RPMI7951 (cell line): ENCODE data around the gene TBL3. TPM values are rescaled to one million over a fixed set of nuclear protein-coding genes. Genes with fewer than 3 reads are reported as not detected.

Experiments used
- DNase-seq: peaks from one replicate; pipeline ENCODE4 v3.0.0-alpha.2; 2012; ENCODE audit warnings: low read depth
- total RNA-seq: library from RNA; depleted of rRNA; stranded (reverse); fragments of >200 nt; shearing (Covaris generic); gene quantifications from 2 replicates; pipeline ENCODE4 v1.2.3, GENCODE V29; 2014

Gene TBL3
- total RNA-seq, 1 experiment from 2014 or later: 28.8 TPM

DNA sequence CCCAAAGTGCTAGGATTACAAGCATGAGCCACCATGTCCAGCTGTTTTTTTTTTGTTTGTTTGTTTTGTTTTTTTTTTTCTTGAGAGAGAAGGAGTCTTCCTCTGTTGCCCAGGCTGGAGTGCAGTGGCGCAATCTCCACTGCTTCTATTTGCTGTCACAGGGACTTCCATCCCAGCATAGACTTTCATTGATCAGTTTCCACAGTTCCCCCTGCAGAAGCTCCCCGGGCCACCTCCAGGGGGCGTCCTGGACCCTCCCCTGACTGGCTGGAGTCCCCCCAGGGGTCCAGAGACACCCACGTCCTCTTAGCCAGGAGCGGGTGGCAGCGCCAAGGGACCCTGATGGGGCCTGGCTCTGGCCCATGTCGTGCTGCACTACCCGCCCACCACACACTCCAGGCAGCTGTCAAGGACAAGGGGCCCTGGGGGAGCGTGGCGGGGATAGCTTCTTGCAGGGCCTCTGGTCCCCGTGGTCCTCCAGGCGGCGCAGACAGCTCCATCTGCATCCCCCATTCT, 44.6 kb downstream of the TBL3 start:
- no peak for DNase-seq

DNA sequence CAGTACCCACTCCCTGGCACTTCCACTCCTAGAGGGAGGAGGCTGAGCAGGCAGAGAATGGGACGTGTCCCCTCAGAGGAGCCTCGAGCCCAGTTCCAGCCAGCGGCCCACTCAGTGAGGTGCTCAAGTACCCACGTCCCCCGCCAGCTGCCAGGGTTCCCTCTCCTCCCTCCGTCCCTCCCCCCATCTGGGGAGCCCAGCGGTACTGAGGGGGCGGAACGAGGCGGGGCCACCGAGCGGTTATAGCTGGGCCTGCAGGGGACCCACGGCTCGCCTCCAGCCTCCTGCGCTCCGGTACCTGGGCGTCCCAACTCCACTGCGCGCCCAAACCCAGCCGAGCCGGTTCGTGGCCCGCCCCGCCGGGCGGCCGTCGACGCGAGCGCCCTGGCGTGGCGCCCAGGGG, 47.7 kb downstream of the TBL3 start, which contains the start of gene NPW:
Gene NPW (plus strand): TSS at position 268 of the 403 bp plus-strand sequence.
- DNase-seq: no peak

GRCh38 chr16:2019921-2020831, 48.3 kb downstream of the TBL3 start:
- DNase-seq: no peak

DNA sequence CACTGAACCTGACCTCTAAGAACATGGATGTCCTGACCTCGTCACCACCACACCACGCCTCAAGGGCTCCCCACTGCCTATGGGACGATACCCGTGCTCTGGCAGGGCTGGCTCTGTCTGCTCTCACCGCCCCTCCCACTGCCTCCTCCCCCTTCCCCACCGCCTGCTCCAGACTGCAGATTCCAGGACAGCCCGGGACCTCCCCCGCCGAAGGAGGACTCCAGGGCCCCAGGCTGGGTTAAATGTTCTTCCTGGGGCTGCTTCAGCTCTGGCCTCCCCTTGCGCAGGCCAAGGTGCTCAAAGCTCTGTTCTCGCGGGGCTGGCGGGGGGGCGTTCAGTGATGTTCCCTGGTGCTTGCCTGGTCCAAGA, 50.9 kb downstream of the TBL3 start:
- peak; percentile 73 for DNase-seq

DNA sequence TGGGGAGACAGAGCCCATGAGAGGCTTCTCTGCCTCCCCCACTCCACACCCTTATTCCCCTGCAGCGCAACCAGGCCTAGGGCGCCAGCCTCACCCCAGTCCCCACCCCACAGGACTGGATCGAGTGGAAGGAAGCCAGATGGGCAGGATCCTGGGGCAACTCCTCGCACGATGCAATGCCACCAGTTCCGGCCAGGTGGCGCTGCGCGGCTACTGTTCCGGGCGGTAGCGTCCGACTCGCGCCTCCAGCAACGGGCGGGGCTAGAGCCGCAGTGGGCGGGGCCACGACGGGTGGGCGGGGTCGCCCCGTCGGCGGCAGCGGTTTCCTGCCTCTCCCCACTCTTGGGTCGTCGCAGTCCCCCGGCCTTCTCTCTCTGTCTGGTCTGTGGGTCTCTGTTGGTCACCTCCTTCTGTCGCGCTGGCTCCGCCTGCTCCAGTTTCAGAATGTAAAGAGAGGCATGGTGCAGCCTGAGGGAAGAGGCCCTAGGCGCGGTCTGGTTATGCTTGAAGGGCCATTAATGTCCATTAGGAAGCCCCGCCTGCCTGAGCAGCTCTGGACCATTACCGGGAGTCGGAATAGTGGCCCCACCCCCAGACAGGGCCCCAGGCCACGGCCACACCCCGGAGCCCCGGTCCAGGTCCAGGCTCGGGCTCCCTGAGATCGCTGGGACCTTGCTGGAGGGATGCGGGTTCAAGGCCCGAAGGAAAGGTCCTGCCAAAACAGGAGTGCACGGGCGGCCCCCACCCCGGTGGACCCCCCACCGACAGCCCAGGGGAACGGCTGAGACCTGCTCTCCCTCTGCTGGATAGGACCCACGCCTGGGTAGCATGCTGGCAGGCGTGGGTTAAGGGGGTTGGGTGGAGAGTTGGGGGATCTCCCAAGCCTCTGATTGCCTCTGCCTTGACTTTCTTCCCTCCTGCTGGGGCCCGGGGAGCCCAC, 51.5 kb downstream of the TBL3 start:
- DNase-seq: peak; percentile 73

DNA sequence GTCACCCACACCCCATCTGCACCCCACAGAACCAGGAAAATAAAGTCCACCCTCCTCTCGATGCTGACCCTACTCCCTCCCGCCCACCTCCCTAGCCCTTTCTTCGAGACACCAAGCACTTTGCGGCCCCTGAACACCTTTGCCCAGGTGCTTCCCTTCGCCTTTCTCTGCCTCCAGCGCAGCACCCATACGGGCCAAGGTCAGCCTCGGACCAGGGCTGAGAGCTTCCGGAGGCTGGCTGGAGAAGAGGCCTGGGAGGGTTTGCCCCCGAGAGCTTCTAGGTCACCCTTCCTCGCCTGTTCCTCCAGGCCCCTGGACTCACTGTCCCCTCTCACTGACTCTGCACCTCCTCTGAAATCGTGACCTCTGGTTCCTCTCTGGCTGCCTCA, 52.2 kb downstream of the TBL3 start:
- no peak for DNase-seq

- no peak for DNase-seq
Measured at GRCh38 chr16:2025251-2025650, 53.4 kb downstream of the TBL3 start.

- no peak for DNase-seq
Measured at GRCh38 chr16:2025878-2026460, 54.1 kb downstream of the TBL3 start.

DNA sequence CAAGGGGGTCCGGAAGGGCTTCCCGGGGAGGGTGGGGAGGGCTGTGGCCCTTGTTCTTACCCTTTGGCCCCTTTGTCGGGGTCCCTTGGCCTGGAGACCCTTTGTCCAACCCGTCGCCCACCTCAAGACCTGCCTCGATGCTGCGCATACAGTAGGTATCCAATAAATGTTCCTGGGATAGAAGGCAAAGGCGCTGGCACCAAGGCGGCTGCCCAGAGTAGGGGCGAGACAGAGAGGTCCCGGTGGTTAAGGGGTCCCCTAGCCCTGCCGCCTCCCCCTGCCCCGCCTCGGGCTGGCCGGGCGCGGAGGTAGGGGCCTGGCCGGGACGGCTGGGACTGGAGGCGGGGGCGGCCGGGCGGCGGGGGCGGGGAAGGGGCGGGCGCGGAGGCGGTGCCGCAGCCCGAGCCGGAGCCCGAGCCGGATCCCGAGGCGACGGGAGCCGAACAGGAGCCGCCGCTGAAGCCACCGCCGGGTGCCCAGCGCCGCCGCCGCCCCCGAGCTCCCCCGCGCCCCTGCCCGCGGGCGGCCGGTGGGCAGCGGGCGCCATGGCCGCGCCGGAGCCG, 54.7 kb downstream of the TBL3 start, which contains the start of gene NHERF2:
Gene NHERF2 (plus strand): TSS at position 442 of the 563 bp plus-strand sequence. CDS start 104 bp downstream, at position 546.
- DNase-seq: no peak

DNA sequence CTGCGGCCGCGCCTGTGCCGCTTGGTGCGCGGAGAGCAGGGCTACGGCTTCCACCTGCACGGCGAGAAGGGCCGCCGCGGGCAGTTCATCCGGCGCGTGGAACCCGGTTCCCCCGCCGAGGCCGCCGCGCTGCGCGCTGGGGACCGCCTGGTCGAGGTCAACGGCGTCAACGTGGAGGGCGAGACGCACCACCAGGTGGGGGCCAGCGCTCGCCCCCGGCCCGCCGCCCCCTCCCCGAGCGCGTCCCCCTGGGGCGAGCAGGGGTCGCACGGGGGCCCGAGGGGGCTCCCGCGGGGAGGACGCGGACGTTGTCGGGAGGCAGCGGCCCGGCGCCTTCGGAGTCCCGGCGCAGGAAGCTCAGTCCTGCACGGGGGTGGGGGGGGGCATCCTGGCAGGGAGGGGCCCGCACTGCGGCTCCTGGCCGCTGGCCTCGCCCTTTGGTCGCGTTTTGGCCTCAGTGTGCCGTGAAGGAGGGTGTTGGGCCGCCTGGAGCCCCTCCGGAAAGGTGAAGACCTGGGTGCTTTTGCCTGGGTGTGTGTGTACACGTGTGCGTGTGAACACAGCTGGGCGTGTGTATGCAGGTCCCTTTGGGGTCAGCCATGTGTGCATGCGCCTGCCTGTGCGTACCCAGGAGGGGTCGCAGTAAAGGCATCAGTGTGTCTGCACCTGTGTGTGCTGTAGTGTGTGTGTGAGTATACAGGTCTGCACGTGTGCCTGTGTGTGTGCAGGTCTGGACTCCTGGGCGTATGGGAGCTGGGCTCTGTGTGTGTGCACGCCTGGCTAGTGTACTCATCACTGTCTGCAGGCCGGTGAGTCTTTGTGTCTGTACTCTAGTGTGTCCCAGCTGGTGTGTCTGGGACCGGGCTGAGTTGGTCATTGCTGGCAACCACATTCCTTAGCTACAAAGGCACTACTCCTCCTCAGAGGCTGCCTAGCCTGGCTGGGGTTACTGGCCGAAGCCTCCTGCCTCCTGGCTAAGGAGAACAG, 55.5 kb downstream of the TBL3 start:
- DNase-seq: peak; percentile 46

DNA sequence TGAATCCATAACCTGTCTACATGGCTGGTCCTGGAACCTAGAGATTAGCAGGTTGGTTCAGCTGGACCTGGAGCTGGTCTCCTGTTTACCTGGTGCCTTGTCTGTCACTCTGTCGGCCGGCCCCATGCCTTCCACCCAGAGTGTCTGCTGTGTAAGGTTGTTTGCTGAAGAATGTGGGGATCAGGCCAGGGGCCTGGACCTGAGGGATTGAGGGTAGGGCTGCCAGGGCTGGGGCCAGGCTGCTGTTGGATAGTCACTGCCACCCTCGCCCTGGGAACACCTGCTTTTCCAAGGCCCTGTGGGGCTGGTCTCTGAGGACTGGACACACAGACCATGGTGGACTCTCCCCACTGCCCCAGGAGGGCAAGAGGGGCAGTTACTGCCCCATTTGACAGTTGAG, 56.3 kb downstream of the TBL3 start:
- no peak for DNase-seq

- no peak for DNase-seq
Measured at GRCh38 chr16:2028620-2029220, 56.9 kb downstream of the TBL3 start.

DNA sequence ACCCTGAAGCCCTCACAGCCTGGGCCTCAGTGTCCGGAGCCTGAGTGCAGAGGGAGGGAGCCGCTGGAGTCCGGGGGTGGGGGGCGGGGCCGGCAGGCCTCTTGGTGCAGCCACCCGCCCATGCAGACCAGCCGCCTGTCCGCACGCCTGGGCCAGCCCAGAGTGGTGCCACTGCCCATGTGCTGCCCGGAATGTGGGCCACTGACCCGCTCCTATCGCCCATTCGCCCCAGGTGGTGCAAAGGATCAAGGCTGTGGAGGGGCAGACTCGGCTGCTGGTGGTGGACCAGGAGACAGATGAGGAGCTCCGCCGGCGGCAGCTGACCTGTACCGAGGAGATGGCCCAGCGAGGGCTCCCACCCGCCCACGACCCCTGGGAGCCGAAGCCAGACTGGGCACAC, 57.5 kb downstream of the TBL3 start:
- DNase-seq: no peak

DNA sequence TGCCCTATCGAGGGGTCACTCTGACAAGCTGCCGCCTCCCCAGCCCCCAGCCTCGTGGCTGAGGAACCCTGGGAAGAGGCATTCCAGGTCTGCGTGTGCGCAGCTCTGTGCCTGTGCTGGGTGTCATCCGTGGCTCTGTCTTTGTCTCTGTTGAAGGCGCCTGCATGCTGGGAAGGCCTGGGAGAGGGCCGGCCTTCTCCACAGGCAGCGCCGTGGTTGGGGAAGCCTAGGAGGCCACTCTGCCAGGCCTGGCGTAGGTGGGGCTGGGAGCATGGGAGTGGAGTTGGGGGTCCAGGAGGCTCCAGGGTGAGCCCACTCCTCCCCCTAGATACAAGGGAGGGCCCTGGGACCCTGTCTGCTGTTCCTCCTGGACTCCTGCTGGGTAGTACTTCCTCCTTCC, 58.2 kb downstream of the TBL3 start:
- DNase-seq: no peak

DNA sequence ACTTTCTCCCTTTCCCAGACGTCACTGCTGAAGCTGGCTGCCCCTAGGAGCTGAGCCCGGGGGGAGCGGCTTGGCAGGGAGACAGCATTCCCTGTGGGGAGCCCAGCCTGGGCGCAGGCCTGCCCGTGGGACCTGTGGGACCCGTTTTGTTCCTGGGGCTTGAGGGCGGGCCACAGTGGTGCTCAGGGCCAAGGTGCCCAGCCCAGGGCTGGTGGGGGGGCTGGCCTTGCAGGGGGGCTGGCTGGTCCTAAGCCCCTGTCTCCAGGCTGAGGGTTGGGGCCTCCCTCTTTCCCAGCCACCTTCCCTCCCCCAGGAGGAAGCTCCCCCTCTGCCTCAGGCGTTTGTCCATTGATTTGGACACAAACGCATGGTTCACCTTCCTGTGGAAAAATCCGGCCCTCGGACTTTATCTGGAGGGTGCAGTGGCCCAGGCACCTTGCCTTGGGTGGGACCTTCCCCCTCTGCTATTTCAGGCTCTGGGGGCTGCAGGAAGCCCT, 59.3 kb downstream of the TBL3 start:
- no peak for DNase-seq
